HFF-Myc (cell line): ENCODE results near the gene CFAP300.
A peak's percentile ranks its signal among the peaks of the same experiment; 100 is the strongest.

Experiments
- DNase-seq: peaks from one replicate; pipeline ENCODE4 v3.0.0-alpha.2; 2011; ENCODE audit warnings: low read depth; ENCODE audit errors: extremely low read depth
- H3K4me3 ChIP-seq: replicated peaks from 2 replicates; pipeline ENCODE4 v1.5.1; 2011; ENCODE audit warnings: low read depth, mild to moderate bottlenecking, control low read depth, low read length
- CTCF ChIP-seq: IDR thresholded peaks from 2 replicates; pipeline ENCODE4 v1.5.1; 2012; ENCODE audit warnings: mild to moderate bottlenecking, low read depth, low read length, control low read depth; ENCODE audit errors: missing control alignments

Gene CFAP300

GRCh38 chr11:102099755-102100154, 52.5 kb downstream of the CFAP300 start:
- no peak for TF ChIP-seq CTCF
- H3K4me3 ChIP-seq = no peak overlapping the region
- DNase-seq = no peak

- no peak for DNase-seq
- no peak for TF ChIP-seq CTCF
- peak overlapping the region; percentile 87 for H3K4me3 ChIP-seq
Observed at GRCh38 chr11:102108734-102109440, 61.6 kb downstream of the CFAP300 start.

GRCh38 chr11:102109896-102110760, 62.9 kb downstream of the CFAP300 start, which contains the start of gene YAP1:
Gene YAP1, plus strand, starts transcription at chr11:102110447. Its CDS starts 402 bp downstream, at chr11:102110849.
- no peak for TF ChIP-seq CTCF
- peak; percentile 58 for DNase-seq
- peak within 1 kb of the TSS; percentile 87 for H3K4me3 ChIP-seq

GRCh38 chr11:102110761-102111010, 63.4 kb downstream of the CFAP300 start:
- no peak for DNase-seq
- peak overlapping the region; percentile 87 for H3K4me3 ChIP-seq
- no peak for TF ChIP-seq CTCF

GRCh38 chr11:102111011-102111786, 64.0 kb downstream of the CFAP300 start:
- no peak for DNase-seq
- no peak for TF ChIP-seq CTCF
- H3K4me3 ChIP-seq = peak overlapping the region; percentile 87

GRCh38 chr11:102111787-102112508, 64.7 kb downstream of the CFAP300 start:
- peak overlapping the region; percentile 87 for H3K4me3 ChIP-seq
- peak; percentile 85 for DNase-seq
- no peak for TF ChIP-seq CTCF
